GM12873 (cell line): ENCODE results near the gene CDR2.

ENCODE experiments used
- TF ChIP-seq, protein P1 (sequence below): IDR thresholded peaks from 2 replicates; pipeline ENCODE4 v1.5.1; 2012; ENCODE audit warnings: low read depth, mild to moderate bottlenecking, moderate library complexity, low read length, control low read depth; ENCODE audit not compliant: insufficient read depth; ENCODE audit errors: missing control alignments

Gene CDR2

DNA sequence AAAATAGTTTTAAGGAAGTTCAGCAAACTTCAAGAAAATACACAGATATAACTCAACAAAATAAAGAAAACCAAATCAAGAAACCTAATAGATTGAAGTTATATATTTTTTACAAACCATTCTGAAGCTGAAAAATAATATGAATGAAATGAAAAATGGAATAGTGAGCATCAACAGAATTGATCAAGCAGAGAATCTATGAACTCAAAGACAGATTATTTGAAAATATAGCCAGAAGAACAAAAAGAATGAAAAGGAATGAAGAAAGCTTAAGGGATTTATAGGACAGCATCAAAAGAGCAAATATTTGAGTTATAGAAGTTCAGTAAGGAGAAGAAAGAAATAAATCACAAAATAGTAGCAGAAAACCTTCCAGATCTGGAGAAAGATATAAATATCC is 37.8 kb downstream of the CDR2 start:
- TF ChIP-seq, protein P1, sequence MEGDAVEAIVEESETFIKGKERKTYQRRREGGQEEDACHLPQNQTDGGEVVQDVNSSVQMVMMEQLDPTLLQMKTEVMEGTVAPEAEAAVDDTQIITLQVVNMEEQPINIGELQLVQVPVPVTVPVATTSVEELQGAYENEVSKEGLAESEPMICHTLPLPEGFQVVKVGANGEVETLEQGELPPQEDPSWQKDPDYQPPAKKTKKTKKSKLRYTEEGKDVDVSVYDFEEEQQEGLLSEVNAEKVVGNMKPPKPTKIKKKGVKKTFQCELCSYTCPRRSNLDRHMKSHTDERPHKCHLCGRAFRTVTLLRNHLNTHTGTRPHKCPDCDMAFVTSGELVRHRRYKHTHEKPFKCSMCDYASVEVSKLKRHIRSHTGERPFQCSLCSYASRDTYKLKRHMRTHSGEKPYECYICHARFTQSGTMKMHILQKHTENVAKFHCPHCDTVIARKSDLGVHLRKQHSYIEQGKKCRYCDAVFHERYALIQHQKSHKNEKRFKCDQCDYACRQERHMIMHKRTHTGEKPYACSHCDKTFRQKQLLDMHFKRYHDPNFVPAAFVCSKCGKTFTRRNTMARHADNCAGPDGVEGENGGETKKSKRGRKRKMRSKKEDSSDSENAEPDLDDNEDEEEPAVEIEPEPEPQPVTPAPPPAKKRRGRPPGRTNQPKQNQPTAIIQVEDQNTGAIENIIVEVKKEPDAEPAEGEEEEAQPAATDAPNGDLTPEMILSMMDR, result no peak

DNA sequence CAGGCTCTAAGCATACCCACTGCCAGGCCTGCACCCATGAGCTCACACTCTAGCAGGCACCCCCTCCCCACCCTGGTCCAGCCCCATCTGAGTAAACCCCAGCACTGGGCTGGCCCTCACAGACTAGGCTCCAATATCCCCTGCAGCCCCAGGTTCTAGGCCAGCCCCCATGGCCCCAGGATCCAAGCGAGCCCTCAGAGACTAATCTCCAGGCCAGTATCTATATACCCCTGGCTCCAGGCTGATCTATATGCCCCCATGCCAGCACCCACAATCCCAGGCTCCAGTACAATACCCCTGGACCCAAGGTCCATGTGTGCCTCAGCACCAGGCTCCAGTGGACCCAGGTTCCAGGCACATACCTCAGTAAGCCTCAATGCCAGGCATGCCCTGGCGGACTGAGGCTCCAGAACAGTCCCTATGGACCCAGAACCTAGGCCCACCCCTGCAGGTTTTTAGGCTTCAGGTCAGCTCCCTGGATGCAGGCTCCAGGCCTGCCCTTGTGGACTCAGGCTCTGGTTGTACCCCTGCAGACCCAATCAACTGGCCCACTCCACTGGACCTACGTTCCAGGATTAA is 38.7 kb downstream of the CDR2 start:
- TF ChIP-seq, protein P1, result no peak

DNA sequence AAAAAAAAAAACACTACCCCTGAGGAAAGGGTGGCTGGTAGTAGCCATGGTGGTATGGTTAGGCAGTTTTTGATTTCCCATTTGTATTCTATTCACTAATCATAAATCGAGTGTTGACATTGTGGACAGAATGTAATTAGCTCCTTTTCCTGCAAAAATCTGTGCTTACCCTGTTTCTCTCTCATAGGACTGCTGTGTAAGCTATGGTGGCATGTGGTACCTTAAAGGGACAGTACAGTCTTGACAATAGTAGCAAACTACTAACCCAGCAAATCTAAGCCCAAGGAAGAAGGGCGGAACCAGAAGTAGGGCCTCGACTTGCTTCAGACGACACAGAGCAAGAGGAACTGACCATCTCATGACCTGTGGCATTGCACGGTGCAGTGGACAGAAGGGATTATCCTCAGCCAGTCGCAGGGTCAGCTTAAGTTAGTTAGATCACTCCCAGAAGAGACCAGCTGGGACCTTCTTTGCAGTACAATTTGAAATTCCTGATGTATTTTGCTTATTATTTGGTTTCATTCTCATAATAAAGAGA is 40.9 kb downstream of the CDR2 start:
- TF ChIP-seq, protein P1, result no peak

DNA sequence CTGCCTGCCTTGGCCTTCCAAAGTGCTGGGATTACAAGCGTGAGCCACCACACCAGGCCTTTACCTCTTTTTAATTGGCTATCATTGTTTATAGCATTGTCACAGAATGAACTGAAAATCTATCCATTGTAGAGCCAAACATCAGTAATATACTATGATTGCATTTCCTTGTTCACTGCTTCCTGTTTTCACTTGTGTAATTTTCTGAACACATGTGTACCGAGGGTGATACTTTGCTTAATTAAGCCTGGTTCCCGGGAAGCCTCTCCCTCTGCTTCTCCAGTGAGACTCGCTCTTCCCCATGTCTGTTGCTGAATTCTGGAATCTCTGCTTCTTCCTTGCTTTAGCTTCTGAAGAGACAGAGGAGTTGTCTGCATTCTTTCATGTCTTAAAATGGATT is 44.1 kb downstream of the CDR2 start:
- TF ChIP-seq, protein P1, result no peak

DNA sequence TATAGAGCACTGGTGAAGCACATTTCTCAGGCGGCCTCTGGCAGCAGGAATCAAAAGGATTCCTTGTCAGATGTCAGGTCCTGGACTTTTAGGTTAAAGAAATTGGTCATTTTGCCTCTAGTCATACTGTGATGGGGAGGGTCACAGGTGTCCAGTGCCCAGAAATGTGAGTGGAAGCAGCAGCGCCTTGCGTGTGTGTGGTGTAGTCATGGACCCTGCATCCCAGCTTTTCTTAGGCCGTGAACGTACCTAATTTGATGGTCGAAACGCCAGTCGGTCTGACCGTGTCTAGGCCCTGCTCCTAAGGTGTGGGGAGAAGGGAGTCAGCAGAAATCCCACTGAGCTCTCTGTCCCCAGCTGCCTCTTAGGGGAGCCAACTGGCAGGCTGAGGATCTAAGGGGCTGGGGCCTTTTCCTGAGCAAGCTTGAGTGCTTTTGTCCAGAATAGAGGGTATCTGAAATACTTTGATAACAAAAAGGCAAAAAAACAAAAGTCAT is 45.2 kb downstream of the CDR2 start:
- TF ChIP-seq, protein P1, result no peak

DNA sequence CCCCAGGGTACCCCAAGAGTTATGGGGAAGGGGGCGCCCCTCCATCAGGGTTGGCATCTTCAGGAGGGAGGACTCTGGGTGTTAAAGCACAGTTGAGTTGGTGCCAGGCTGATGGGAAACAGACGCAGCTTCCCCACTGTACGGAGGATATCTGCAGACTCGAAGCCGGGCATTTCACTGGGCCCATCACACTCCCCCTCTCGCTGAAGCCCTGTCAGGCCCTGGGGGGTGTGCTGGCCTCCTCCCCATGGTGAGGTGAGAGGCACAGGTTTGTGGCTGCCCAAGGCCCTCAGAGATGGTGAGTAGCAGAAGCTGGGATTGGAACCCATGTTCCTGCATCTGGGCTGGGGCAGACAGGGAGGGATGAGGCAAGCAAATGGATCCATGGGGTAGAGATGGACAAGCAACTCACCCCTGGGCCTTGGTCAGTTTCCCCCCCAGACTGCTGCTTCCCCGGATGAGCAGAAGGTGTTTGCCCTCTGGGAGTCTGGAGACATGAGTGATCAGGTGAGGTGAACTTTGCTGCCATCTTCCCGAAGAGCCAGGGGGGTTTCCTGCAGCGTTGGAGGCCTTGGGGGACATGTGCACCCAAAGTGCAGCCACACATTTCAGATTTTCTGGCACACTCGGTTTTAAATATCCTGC is 46.2 kb downstream of the CDR2 start:
- TF ChIP-seq, protein P1, result no peak

DNA sequence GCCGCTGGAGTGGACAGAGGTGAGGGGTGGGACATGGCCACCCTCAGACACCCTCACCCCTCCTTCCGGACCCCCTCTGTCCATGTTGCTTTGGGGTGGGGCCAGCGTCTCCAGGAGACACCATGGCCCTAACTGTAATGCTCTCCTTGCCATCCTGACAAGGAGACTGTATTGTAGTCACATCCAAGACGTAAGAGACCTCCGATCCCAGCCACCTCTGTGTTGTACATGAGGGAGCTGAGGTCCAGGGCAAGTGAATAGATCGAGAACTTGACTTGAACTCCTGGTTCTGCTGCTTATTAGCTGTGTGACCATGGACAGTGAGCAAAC is 47.0 kb downstream of the CDR2 start:
- TF ChIP-seq, protein P1, result no peak
